Measurements from ENCODE around the gene ANKRD18B. TPM values are rescaled to one million over a fixed set of nuclear protein-coding genes. Genes with fewer than 3 reads are reported as not detected.
"Not testable (repeated sequence)": the region's sequence is repeated elsewhere in the genome, so short reads cannot be mapped to it uniquely, and the experiment has no call there.

ANKRD18B gene
- total RNA-seq, 1 donor from 2014 or later = 1.7 TPM

GRCh38 chr9:33535541-33535940 lies 11.5 kb downstream of the ANKRD18B start:
- no peak for DNase-seq

DNA sequence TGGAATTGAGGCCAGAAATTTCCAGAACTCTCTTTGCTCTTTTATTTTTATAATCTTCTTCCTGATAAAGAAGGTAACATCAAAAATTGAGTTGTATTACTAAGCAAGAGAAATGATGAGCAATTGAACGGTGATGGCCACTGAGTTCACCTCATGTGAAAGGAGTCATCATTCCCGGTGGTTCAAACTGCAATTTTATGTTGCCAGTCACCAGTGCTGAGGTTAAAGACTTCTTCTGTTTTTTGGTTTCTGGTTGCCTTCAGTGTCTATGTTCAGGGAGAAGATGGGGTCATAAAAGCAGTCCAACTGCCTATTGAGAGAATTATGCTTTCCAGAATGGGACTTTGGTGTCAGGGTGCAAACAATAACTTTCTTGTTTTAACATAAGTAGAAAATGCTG lies 19.4 kb downstream of the ANKRD18B start:
- DNase-seq = not testable (repeated sequence)

- DNase-seq = not testable (repeated sequence)
These were observed 21.7 kb downstream of the ANKRD18B start for GRCh38 chr9:33545715-33546114.

DNA sequence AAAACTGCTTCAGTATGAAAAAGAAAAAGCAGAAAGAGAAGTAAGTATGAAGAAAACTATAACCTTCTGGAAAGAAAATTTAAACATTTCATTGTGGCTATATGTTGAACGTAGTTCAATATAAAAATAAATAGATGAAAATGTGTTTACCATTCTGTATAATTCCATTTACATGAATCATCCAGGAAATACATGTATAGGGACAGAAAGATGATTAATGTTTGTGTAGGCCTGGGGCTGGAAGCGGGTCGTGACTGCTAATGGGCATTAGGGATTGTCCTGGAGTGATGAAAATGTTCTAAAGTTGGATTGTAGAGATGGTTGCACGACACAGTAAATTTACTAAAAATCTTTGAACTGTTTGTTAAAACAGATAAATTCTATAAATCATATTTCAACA lies 24.8 kb downstream of the ANKRD18B start:
- DNase-seq = not testable (repeated sequence)

GRCh38 chr9:33549418-33549817 lies 25.4 kb downstream of the ANKRD18B start:
- not testable (repeated sequence) for DNase-seq

GRCh38 chr9:33551183-33551582 lies 27.1 kb downstream of the ANKRD18B start:
- not testable (repeated sequence) for DNase-seq

DNA sequence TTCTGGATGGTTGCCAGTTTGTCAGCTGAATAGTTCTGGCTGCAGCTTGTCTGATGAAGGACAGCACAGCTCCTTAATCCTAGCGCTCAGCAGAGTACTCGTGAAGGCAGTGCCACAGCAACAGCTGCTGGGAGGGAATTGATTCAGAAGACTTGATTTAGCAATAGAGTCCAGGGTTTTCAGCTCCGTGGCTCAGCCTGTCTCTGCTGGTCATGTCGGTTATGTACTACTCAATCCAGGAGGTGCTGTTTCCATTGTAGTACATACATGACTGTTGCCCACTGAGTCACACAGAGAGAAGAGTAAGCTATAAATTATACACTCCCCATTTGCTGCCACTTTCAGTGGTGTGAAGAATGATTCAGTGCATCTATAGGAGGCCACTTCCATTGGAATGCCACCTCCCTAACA lies 28.3 kb downstream of the ANKRD18B start:
- not testable (repeated sequence) for DNase-seq

- DNase-seq = not testable (repeated sequence)
These were observed 36.2 kb downstream of the ANKRD18B start for GRCh38 chr9:33560217-33560616.

DNA sequence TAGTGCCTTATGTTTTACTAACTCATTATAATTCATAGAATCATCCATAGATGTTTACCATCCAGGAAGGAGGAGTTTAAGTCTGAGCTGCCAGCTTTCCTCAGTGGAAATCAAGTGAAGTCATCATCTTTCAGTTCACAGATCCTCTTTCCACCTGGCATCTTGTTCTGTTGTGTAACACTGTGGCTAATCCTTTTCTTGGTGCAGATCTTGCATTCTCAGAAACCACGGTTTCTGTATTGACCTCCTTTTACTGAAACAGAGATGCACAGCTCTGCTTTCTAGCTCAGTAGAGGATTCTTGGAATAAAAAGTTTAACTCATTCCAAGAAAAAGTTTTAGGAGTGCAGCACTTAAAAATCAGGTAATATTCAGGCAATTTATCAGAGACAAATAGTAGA lies 38.1 kb downstream of the ANKRD18B start:
- DNase-seq = not testable (repeated sequence)

GRCh38 chr9:33567776-33568175 lies 43.7 kb downstream of the ANKRD18B start:
- DNase-seq = not testable (repeated sequence)

- DNase-seq = not testable (repeated sequence)
These were observed 53.7 kb downstream of the ANKRD18B start for GRCh38 chr9:33577786-33578185.

GRCh38 chr9:33579996-33580395 lies 55.9 kb downstream of the ANKRD18B start:
- not testable (repeated sequence) for DNase-seq

- not testable (repeated sequence) for DNase-seq
These were observed 58.6 kb downstream of the ANKRD18B start for GRCh38 chr9:33582686-33583085.

GRCh38 chr9:33586128-33586527 lies 62.1 kb downstream of the ANKRD18B start:
- DNase-seq = not testable (repeated sequence)

DNA sequence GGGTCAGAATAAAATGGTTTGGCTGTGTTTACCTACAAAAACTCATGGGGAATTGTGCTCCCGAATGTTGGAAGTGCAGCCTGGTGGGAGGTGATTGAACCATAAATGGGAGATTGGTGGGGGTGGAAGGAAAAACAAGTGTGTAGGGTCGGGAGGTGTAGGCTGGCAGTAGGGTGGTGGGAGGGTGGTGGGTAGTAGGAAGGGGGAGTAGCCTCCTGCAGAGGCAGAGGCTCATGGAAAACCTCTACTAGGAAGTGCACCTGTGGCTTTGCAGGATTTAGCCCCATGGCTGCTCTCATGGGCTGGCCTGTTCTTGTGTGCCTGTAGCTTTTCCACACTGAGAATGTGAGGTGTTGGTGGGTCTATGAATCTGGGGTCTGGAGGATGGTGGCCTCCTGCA lies 63.7 kb downstream of the ANKRD18B start:
- not testable (repeated sequence) for DNase-seq

GRCh38 chr9:33588876-33589275 lies 64.8 kb downstream of the ANKRD18B start:
- DNase-seq = not testable (repeated sequence)

DNA sequence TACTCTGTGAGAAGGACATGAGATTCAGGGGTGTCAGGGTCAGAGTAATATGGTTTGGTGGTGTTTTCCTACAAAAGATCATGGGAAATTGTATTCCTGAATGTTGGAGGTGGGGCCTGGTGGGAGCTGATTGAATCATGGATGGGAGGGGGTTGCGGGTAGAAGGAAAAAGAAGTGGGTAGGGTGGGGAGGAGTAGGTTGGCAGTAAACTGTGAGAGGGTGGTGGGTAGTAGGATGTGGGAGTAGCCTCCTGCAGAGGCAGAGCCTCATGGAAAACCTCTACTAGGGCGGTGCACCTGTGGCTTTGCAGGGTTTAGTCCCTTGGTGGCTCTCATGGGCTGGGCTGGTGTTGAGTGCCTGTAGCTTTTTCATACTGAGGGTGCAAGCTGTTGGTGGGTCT lies 66.8 kb downstream of the ANKRD18B start:
- DNase-seq = not testable (repeated sequence)

GRCh38 chr9:33596974-33597373 lies 72.9 kb downstream of the ANKRD18B start:
- DNase-seq = not testable (repeated sequence)

- DNase-seq = not testable (repeated sequence)
These were observed 73.3 kb downstream of the ANKRD18B start for GRCh38 chr9:33597386-33597785.

GRCh38 chr9:33598796-33599379 lies 74.8 kb downstream of the ANKRD18B start:
- not testable (repeated sequence) for DNase-seq

DNA sequence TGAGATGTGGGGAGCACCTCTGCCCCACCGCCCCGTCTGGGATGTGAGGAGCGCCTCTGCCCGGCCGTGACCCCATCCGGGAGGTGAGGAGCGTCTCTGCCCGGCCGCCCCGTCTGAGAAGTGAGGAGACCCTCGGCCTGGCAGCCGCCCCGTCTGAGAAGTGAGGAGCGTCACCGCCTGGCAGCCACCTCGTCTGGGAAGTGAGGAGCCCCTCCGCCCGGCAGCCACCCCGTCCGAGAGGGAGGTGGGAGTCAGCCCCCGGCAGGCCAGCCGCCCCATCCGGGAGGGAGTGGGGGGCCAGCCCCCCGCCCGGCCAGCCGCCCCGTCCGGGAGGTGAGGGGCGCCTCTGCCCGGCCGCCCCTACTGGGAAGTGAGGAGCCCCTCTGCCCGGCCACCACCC lies 76.9 kb downstream of the ANKRD18B start:
- DNase-seq = not testable (repeated sequence)

DNA sequence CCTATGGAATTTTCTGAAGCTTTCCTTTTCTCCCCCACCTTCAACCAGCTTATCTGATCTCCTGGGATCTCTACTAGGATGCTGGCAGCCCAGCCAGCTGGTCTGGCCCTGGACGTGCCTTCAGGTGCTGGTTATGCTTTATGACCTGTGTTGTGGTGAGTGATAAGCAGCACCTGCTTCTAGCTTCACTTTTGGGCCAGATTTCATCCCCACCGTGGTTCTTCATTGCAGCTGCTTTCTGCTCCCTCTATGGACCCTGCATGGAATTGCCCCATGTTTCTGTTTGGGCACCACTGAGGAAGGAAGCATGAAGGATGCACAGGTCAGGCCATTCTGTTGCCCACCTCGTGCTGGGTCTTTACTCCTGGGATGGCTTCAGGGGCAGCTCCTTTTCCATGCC lies 80.2 kb downstream of the ANKRD18B start:
- DNase-seq = not testable (repeated sequence)

GRCh38 chr9:33604936-33605335 lies 80.9 kb downstream of the ANKRD18B start:
- not testable (repeated sequence) for DNase-seq

DNA sequence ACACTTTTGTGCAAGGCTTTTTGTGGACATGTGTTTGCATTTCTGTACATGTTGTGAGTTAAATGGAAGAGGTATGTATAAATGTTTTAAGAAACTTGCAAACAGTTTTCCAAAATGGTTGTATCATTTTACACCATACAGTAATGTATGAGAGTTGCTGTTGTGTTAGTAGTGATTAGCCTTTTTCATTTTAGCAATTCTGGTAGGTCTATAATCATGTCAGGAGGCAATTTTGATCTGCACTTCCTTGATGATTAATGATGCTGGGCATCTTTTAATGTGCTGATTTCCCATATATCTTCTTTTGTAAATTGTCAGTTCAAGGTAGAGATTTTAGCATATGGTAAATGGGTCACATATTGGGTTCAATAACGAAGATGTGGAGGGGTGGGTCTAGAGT lies 87.3 kb downstream of the ANKRD18B start:
- no peak for DNase-seq
